ENCODE data around the gene TKT. TPM values are rescaled to one million over a fixed set of nuclear protein-coding genes. Genes with fewer than 3 reads are reported as not detected.

The TKT gene
- total RNA-seq, 2 donors from 2014 or later: 48.8 to 62.8 TPM

- H3K27me3 ChIP-seq: no peaks in the 10 kb centered on the region
- H3K9me3 ChIP-seq: no peaks in the 10 kb centered on the region
- H3K27ac ChIP-seq: no peak overlapping the region
- no peak for DNase-seq (ENCODE audit: low spot score)
- H3K4me3 ChIP-seq: no peak overlapping the region
- TF ChIP-seq CTCF (IDR thresholded peaks at IDR 0.05): no peak
- peaks cover 11% of the 10 kb centered on the region for H3K36me3 ChIP-seq
- H3K4me1 ChIP-seq: peaks cover 0 to 32% of the 10 kb centered on the region in 2 donors
These were observed 60.8 kb downstream of the TKT start for GRCh38 chr3:53195066-53195450.

- peaks cover 18% of the 10 kb centered on the region for H3K36me3 ChIP-seq
- no peak for TF ChIP-seq CTCF (IDR thresholded peaks at IDR 0.05)
- H3K27ac ChIP-seq: peak overlapping the region; percentile 24 to 44
- H3K4me1 ChIP-seq: peaks cover 0 to 32% of the 10 kb centered on the region in 2 donors
- DNase-seq (ENCODE audit: low spot score): no peak
- H3K4me3 ChIP-seq: no peak overlapping the region
- H3K27me3 ChIP-seq: no peaks in the 10 kb centered on the region
- H3K9me3 ChIP-seq: no peaks in the 10 kb centered on the region
These were observed 61.4 kb downstream of the TKT start for GRCh38 chr3:53194210-53195065.

- no peak for TF ChIP-seq CTCF (IDR thresholded peaks at IDR 0.05)
- Histone ChIP-seq H3K27me3 (no peaks in the 10 kb centered on the region), H3K36me3 (peaks cover 26% of the 10 kb centered on the region), H3K4me1 (peaks cover 0 to 32% of the 10 kb centered on the region in 2 donors), H3K4me3 (no peak overlapping the region), H3K27ac (peak overlapping the region; percentile 24 to 44), H3K9me3 (no peaks in the 10 kb centered on the region)
- no peak for DNase-seq (ENCODE audit: low spot score)
These were observed 62.2 kb downstream of the TKT start for GRCh38 chr3:53193466-53194209.

GRCh38 chr3:53192608-53193007, 63.2 kb downstream of the TKT start:
- Histone ChIP-seq H3K27ac (no peak overlapping the region), H3K27me3 (no peaks in the 10 kb centered on the region), H3K4me3 (no peak overlapping the region), H3K4me1 (peaks cover 0 to 32% of the 10 kb centered on the region in 2 donors), H3K36me3 (peaks cover 28% of the 10 kb centered on the region), H3K9me3 (no peaks in the 10 kb centered on the region)
- DNase-seq (ENCODE audit: low spot score): no peak
- no peak for TF ChIP-seq CTCF (IDR thresholded peaks at IDR 0.05)

- H3K9me3 ChIP-seq: no peaks in the 10 kb centered on the region
- peaks cover 34% of the 10 kb centered on the region for H3K36me3 ChIP-seq
- H3K27me3 ChIP-seq: no peaks in the 10 kb centered on the region
These were observed 63.9 kb downstream of the TKT start for GRCh38 chr3:53191836-53192480.

More at GRCh38 chr3:53191836-53192480, 63.9 kb downstream of the TKT start:
- H3K4me1 ChIP-seq: peaks cover 0 to 32% of the 10 kb centered on the region in 2 donors
- H3K27ac ChIP-seq: no peak overlapping the region
- no peak overlapping the region for H3K4me3 ChIP-seq
- no peak for DNase-seq (ENCODE audit: low spot score)
- TF ChIP-seq CTCF (IDR thresholded peaks at IDR 0.05): no peak
